HG03064 (cell line): ENCODE results near the gene C1orf74.

Source experiments
- ATAC-seq: cut with Tn5 transposase; IDR thresholded peaks from one replicate; pipeline ENCODE4 v1.9.1; 2021; ENCODE audit warnings: low read depth; ENCODE audit not compliant: unreplicated experiment

C1orf74 gene

DNA sequence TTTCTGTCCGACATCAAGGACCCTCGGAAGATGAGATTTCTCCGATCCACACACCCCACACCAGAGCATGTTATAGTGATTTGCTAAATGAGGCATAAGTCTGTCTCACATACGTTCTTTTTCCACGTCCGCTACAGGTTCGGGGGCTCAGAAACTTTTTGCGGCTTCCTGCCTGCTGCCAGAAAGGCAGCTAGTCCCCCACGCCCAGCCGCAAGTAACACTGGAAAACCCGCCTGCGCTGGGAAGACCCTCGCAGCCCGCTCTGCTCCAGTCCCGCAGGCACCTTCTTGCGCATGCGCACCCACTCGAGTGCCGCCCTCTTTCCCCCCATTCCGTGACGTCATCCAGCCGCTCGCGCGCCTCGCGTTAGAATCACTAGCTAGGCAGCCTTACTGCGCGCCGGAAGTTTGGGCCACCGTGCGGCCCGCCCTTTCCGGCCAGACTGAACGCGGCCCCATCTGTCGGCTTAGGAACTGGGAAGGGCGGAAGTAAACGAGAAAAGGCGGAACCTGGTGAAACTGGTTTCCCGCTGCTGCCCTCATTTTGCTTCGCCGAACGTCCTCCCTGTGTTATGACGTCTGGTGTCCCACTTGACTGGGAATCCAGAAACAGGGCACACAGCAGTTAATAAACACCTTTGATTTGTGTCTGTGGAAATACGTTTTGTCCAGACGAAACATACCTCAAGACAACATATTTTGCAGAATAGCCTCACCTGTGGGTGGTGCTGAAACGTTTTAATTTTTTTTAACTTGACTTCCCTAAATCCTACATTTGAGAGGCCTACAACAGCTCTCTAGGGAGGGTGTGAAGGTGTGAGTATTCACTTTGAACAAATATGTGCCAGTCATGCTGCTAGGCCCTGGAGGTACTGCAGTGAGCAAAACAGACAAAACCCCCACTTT, at the start of gene C1orf74:
Gene C1orf74 (minus strand): TSS at position 295 of the 905 bp plus-strand sequence. CDS start 925 bp downstream, outside the sequence.
- ATAC-seq, result peak; percentile 99

GRCh38 chr1:209831615-209832014, 47.3 kb upstream of the C1orf74 start:
- no peak for ATAC-seq

DNA sequence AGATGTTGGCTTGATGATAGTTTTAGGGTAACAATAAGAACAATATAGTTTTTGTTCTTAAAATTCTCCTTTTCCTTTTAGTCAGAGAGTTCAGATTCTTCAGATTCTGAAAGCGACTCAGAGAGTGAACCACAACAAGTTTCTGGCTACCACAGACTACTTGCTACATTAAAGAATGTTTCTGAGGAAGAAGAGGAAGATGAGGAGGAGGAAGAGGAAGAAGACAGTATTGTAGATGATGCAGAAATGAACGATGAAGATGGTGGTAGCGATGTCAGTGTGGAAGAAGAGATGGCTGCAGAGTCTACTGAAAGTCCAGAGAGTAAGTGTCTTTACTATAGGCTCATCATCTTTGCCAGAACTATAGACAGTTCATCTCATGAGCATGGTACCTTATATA, 46.4 kb upstream of the C1orf74 start:
- no peak for ATAC-seq

DNA sequence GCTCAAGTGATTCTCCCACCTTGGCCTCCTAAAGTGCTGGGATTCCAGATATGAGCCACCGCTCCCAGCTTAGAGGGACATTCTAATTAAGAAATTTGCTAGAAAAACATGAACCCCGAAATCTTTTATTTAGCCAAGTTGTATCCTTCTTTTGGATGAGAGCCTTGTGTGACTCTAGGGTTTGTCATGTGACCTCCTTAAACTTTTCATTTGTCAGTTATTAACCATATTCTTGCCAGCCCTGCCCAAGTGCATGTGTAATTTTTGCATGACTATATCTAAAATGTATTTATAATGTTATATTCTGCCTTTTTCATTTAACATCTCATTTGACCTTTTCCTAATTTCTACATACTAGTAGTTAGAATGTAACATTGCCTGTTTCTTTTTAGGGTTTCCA, 45.4 kb upstream of the C1orf74 start:
- no peak for ATAC-seq

DNA sequence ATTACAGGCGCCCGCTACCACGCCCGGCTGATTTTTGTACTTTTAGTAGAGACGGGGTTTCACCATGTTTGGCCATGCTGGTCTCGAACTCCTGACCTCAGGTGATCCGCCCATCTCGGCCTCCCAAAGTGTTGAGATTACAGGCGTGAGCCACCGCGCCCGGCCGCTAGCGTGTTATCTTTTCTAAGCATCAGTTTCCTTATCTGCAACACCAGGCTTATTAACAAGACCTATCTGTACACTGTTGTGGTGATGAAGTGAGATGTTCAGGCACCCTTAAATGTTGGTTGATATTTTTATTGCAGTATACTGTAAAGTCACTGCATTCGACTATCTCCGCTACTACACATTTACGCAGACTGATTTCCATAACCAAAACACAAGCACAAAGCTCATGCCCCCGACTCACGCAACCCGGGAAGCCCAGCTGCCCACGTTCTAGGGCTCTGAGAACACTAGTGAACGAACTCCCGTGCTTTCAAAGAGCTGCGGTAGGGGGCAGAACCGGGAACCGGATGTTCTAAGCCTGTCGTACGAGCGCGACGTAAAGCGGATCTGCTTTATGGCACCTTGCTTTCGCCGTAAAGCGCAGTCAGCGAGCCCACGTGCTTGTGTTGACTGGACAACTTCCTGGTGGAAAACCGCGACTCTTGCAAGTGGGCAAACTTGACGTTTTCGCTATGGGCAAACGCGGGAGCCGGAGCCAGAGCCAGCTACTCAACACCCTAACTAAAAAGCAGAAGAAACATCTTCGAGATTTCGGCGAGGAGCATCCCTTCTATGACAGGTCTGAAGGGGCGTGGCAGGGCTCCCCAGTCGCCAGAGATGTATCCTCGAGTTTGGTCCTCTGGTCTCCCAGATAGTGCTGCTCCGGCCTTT, 43.3 kb upstream of the C1orf74 start, which contains the start of gene UTP25:
Gene UTP25 (plus strand): TSS at position 589 of the 879 bp plus-strand sequence. CDS start 92 bp downstream, at position 681.
- peak; percentile 91 for ATAC-seq

DNA sequence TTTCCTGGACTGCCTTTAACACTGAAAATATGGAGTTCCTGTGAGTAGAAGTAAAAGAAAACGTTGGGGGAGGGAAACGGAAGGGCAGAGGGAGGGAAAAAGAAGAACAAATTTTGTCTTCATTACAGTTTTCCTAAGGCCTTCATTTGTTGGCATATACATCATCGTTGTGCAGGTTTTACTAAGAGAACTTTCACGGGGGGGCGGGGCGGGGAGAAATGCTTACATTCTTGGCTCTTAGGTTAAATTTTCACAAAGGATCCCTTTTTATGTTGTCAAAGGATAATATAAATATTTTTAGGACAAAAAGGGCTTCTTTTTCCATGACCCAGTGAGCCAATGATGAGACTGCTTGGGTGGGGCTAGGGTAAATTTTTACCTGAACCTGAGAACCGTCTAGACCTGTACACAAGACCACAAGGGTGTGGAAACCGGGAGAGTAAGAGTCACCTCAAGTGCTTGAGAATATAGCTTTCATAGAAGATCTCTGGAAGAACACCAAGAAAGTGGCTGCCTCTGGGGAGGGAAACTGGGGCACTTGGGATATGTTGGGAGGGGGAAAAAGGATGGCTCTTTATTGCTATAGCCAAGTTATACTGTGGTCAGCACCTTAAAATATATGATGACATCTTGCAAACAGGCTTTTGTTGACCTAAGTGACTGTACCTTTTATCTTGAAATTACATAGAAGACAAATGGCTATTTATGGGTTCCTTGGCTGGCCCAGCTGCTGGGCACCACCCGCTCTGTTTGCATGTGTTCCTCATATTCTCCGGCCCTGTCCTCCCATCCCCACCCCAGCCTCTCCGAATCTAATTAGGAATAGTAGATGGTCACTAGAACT, 41.5 kb upstream of the C1orf74 start:
- no peak for ATAC-seq

DNA sequence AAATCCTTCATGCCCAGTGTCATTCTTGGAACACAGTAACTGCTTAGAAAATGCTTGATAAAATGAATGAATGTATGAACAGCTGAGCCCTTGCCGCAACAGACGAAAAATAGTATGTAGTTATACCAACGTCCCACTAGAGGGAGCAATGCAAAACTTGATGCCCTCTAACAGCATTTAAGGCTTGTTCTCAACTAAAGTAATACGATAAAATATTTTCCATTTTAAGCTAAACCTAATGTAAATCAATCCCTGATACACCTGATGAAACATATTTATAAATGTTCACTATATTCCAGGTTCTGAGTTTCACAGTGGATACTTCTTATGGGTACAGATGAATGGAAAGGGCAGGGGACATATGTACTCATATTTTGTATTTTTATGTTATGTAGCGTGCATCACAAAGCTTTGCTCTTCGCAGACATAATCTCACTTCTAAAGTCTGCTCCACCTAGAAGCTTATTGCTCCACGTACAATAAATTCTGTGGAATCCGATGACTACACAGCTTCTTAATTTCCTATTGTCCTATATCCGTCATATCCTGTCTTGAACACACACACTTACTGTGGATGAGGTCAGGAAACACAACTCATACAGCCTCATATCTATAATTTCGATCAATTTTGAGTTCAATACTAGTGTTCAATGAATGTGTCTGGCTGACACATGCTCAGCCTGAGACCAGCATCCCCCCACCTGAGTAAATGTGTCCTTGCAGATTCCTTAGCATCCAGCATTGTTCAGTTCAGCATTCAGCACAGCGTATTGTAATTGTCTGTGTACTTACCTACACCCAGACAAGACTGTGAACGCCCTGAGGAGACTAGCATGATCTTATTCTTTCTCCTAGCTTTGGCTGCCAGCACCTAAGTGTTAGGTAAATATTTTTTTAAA, 39.0 kb upstream of the C1orf74 start:
- ATAC-seq, result no peak

GRCh38 chr1:209822706-209823105, 38.3 kb upstream of the C1orf74 start:
- ATAC-seq, result no peak

GRCh38 chr1:209820986-209821385, 36.6 kb upstream of the C1orf74 start:
- ATAC-seq, result no peak

- no peak for ATAC-seq
Measured at GRCh38 chr1:209819058-209819457, 34.7 kb upstream of the C1orf74 start.

GRCh38 chr1:209817691-209818090, 33.3 kb upstream of the C1orf74 start:
- ATAC-seq, result no peak

DNA sequence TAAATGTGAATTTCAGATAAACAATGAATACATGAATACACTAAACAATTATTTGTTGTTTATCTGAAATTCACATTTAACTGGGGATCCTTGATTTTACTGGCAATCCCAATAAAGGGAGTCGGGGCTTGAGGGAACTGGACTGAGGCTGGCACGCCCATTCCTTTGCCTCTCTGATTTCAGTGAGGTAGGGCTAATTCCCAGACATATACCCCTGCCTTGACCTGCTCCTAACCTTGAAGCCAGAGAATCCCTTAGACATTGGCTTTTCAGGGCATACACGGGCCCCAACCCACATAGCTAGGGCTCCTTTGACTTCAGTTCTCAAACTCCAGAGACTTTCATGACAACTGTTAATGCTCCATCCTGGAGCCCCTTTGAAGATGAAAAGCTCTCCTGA, 32.6 kb upstream of the C1orf74 start:
- no peak for ATAC-seq

- no peak for ATAC-seq
Measured at GRCh38 chr1:209815931-209816341, 31.6 kb upstream of the C1orf74 start.

GRCh38 chr1:209815490-209815889, 31.1 kb upstream of the C1orf74 start:
- ATAC-seq, result no peak

DNA sequence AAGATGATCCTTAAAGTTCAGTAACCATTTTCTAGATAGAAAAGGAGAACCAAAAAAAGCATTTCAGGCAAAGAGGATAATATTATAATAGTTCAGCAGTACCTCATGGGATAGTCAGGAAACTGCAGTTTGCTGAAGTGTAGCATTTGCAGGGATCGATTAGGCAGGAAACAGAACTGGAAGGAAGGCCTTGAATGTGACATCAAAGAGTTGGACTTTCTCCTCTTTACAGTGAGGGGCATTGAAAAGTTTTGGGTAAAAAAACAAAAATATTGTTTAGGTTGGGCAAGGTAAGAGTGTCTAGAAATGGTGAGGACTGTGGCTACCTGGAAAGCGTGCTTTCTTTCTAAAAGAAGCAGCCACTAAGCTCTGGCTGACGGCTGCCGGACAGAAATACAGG, 29.5 kb upstream of the C1orf74 start:
- ATAC-seq, result no peak

- no peak for ATAC-seq
Measured at GRCh38 chr1:209810783-209811182, 26.4 kb upstream of the C1orf74 start.

GRCh38 chr1:209809611-209810010, 25.3 kb upstream of the C1orf74 start:
- ATAC-seq, result no peak

GRCh38 chr1:209808059-209808581, 23.8 kb upstream of the C1orf74 start:
- no peak for ATAC-seq

- no peak for ATAC-seq
Measured at GRCh38 chr1:209807509-209807908, 23.1 kb upstream of the C1orf74 start.
